ENCODE results near the gene ST3GAL6. TPM values are rescaled to one million over a fixed set of nuclear protein-coding genes. Genes with fewer than 3 reads are reported as not detected.

ST3GAL6 gene
- total RNA-seq, 1 experiment from 2014 or later: 3.2 TPM

DNA sequence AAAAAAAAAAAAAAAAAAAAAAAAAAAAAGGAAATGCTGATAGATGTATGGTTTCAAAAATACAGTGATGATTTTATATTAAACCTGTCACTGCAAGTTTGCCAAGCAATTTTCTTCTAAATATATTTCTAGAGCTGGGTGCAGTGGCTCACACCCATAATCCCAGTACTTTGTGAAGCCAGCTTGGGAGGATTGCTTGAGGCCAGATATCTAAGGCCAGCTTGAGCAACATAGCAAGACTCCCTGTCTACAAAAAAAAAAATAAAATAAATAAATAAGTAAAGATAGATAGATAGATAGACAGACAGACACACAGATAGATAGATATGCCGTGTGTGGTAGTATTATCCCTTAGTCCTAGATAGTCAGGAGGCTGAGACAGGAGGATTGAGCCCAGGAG, 41.4 kb upstream of the ST3GAL6 start:
- CTCF ChIA-PET: interaction anchor here (0.5 kb wide), 1 partner anchor 42 kb away, joined by 4 read pairs; no protein-coding TSS in a partner anchor
- DNase-seq: no peak
- Mint-ChIP-seq H3K27ac (ENCODE audit: unreplicated experiment) (no peak overlapping the region), H3K27me3 (ENCODE audit: unreplicated experiment) (peaks cover 16% of the 10 kb centered on the region), H3K4me1 (ENCODE audit: low read depth, unreplicated experiment) (no peaks in the 10 kb centered on the region), H3K36me3 (ENCODE audit: insufficient read depth, unreplicated experiment) (no peaks in the 10 kb centered on the region), H3K9me3 (ENCODE audit: low read depth, unreplicated experiment) (no peaks in the 10 kb centered on the region), H3K4me3 (ENCODE audit: low read depth, unreplicated experiment) (no peak overlapping the region)
- BruUV-seq (replicated peaks): no TSS peak
- intact Hi-C loops (cut with micrococcal nuclease; ENCODE audit: unreplicated experiment): no loop called here
- TF ChIP-seq, protein P1, sequence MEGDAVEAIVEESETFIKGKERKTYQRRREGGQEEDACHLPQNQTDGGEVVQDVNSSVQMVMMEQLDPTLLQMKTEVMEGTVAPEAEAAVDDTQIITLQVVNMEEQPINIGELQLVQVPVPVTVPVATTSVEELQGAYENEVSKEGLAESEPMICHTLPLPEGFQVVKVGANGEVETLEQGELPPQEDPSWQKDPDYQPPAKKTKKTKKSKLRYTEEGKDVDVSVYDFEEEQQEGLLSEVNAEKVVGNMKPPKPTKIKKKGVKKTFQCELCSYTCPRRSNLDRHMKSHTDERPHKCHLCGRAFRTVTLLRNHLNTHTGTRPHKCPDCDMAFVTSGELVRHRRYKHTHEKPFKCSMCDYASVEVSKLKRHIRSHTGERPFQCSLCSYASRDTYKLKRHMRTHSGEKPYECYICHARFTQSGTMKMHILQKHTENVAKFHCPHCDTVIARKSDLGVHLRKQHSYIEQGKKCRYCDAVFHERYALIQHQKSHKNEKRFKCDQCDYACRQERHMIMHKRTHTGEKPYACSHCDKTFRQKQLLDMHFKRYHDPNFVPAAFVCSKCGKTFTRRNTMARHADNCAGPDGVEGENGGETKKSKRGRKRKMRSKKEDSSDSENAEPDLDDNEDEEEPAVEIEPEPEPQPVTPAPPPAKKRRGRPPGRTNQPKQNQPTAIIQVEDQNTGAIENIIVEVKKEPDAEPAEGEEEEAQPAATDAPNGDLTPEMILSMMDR (IDR thresholded peaks at IDR 0.05; ENCODE audit: unreplicated experiment): no peak

- Mint-ChIP-seq H3K4me1 (ENCODE audit: low read depth, unreplicated experiment) (no peaks in the 10 kb centered on the region), H3K36me3 (ENCODE audit: insufficient read depth, unreplicated experiment) (no peaks in the 10 kb centered on the region), H3K27ac (ENCODE audit: unreplicated experiment) (no peak overlapping the region), H3K27me3 (ENCODE audit: unreplicated experiment) (peaks cover 16% of the 10 kb centered on the region), H3K9me3 (ENCODE audit: low read depth, unreplicated experiment) (no peaks in the 10 kb centered on the region), H3K4me3 (ENCODE audit: low read depth, unreplicated experiment) (no peak overlapping the region)
- intact Hi-C loops (cut with micrococcal nuclease; ENCODE audit: unreplicated experiment): no loop called here
- CTCF ChIA-PET: interaction anchor here (0.5 kb wide), 1 partner anchor 41 kb away, joined by 4 read pairs; no protein-coding TSS in a partner anchor
- no TSS peak for BruUV-seq (replicated peaks)
- no peak for DNase-seq
- TF ChIP-seq, protein P1 (IDR thresholded peaks at IDR 0.05; ENCODE audit: unreplicated experiment): no peak
Observed at GRCh38 chr3:98722389-98722788, 40.8 kb upstream of the ST3GAL6 start.

DNA sequence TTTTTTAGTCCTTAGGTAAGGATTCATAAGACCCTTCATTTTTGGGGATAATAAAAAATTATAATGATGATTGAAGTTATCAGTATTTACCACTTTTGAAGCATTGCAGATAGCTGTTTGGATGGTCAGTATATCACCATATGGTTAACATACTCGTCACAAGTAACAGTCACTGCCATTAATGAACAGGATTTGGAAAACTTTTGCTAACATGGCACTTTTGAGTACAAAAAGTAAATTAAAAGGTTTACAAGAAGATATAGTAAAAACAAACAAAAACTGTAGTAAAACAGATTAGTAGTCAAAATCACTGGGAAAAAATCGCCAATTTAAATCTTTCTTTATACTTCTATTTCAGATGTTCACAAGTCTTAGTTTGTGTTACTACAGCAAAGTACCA, 37.8 kb upstream of the ST3GAL6 start:
- H3K36me3 Mint-ChIP-seq (ENCODE audit: insufficient read depth, unreplicated experiment): no peaks in the 10 kb centered on the region
- no TSS peak for BruUV-seq (replicated peaks)
- TF ChIP-seq, protein P1 (IDR thresholded peaks at IDR 0.05; ENCODE audit: unreplicated experiment): no peak
- intact Hi-C loops (cut with micrococcal nuclease; ENCODE audit: unreplicated experiment): no loop called here
- H3K9me3 Mint-ChIP-seq (ENCODE audit: low read depth, unreplicated experiment): no peaks in the 10 kb centered on the region
- H3K4me3 Mint-ChIP-seq (ENCODE audit: low read depth, unreplicated experiment): no peak overlapping the region
- CTCF ChIA-PET: no interaction called here
- DNase-seq: no peak
- peaks cover 16% of the 10 kb centered on the region for H3K27me3 Mint-ChIP-seq (ENCODE audit: unreplicated experiment)
- H3K27ac Mint-ChIP-seq (ENCODE audit: unreplicated experiment): no peak overlapping the region
- H3K4me1 Mint-ChIP-seq (ENCODE audit: low read depth, unreplicated experiment): peaks cover under 1% of the 10 kb centered on the region

DNA sequence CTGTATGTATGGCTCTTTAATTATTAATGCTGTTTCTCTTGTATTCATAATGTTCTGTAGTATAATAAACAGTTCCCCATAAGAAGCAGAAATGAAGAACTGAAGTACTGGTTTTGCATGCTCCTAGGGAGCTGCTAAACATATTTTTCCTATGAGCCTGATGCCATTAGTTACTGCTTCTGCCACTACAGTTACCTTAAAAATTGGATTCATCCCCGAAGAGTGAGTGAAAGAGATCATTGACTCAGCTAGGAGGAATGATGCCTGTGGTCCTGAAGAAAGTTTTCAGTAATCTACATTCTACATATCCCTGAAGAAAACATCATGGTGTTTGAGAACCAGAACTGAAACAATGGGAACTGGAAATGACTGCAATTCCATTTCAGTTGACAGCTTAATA, 37.1 kb upstream of the ST3GAL6 start:
- CTCF ChIA-PET: no interaction called here
- intact Hi-C loops (cut with micrococcal nuclease; ENCODE audit: unreplicated experiment): no loop called here

More for the DNA sequence above, 37.1 kb upstream of the ST3GAL6 start:
- Mint-ChIP-seq H3K4me1 (ENCODE audit: low read depth, unreplicated experiment) (peaks cover 7% of the 10 kb centered on the region), H3K9me3 (ENCODE audit: low read depth, unreplicated experiment) (no peaks in the 10 kb centered on the region), H3K36me3 (ENCODE audit: insufficient read depth, unreplicated experiment) (no peaks in the 10 kb centered on the region), H3K4me3 (ENCODE audit: low read depth, unreplicated experiment) (no peak overlapping the region), H3K27ac (ENCODE audit: unreplicated experiment) (no peak overlapping the region), H3K27me3 (ENCODE audit: unreplicated experiment) (peaks cover 16% of the 10 kb centered on the region)
- TF ChIP-seq, protein P1 (IDR thresholded peaks at IDR 0.05; ENCODE audit: unreplicated experiment): no peak
- DNase-seq: no peak
- no TSS peak for BruUV-seq (replicated peaks)
